Astrocyte (in vitro differentiated cells and primary cell): ENCODE measurements around the gene INHBE. TPM values are rescaled to one million over a fixed set of nuclear protein-coding genes. Genes with fewer than 3 reads are reported as not detected.

Experiments
- DNase-seq: peaks from one replicate; pipeline ENCODE4 v3.0.0-alpha.2; 2010; ENCODE audit warnings: low read depth
- FAIRE-seq: peaks from 2 replicates; lab custom pipeline; 2011; peaks lifted over from hg19 to GRCh38; lab: Jason Lieb, UNC
- H2AFZ ChIP-seq: 2 replicates; pipeline ENCODE4 v1.6.0; 2012; ENCODE audit warnings: low read depth, low read length, inconsistent platforms
- H3K27ac ChIP-seq: 2 replicates; pipeline ENCODE4 v1.5.1; 2011; ENCODE audit warnings: low read depth, low read length, inconsistent platforms
- H3K27me3 ChIP-seq: 2 replicates; pipeline ENCODE4 v1.6.0; 2011; ENCODE audit warnings: low read length, inconsistent platforms; ENCODE audit not compliant: insufficient read depth
- H3K36me3 ChIP-seq: 2 replicates; pipeline ENCODE4 v1.5.1; 2011; ENCODE audit warnings: low read length, inconsistent platforms; ENCODE audit not compliant: insufficient read depth
- H3K4me1 ChIP-seq: 2 replicates; pipeline ENCODE4 v1.5.1; 2011; ENCODE audit warnings: low read length, inconsistent platforms; ENCODE audit not compliant: insufficient read depth
- H3K4me2 ChIP-seq: 2 replicates; pipeline ENCODE4 v1.6.0; 2012; ENCODE audit warnings: low read length, inconsistent platforms
- H3K4me3 ChIP-seq: 2 replicates; pipeline ENCODE4 v1.5.1; 2011; ENCODE audit warnings: low read depth, mild to moderate bottlenecking, low read length, inconsistent platforms; ENCODE audit not compliant: insufficient read depth
- H3K79me2 ChIP-seq: 2 replicates; pipeline ENCODE4 v1.6.0; 2012; ENCODE audit warnings: mild to moderate bottlenecking, low read length, inconsistent platforms; ENCODE audit not compliant: insufficient read depth
- H3K9ac ChIP-seq: 2 replicates; pipeline ENCODE4 v1.6.0; 2012; ENCODE audit warnings: mild to moderate bottlenecking, low read length, inconsistent platforms
- H3K9me3 ChIP-seq: 2 replicates; pipeline ENCODE4 v1.5.1; 2012; ENCODE audit warnings: low read depth, mild to moderate bottlenecking, low read length, inconsistent platforms; ENCODE audit not compliant: insufficient read depth
- H4K20me1 ChIP-seq: 2 replicates; pipeline ENCODE4 v1.6.0; 2012; ENCODE audit warnings: low read length, inconsistent platforms; ENCODE audit not compliant: insufficient read depth
- H3K27ac Mint-ChIP-seq: one replicate; pipeline ENCODE4 v1.8.0; 2021; ENCODE audit warnings: mild to moderate bottlenecking, mixed read lengths; ENCODE audit not compliant: unreplicated experiment
- H3K27me3 Mint-ChIP-seq: one replicate; pipeline ENCODE4 v1.8.0; 2021; ENCODE audit warnings: low read depth, mixed read lengths; ENCODE audit not compliant: unreplicated experiment
- H3K36me3 Mint-ChIP-seq: one replicate; pipeline ENCODE4 v1.8.0; 2021; ENCODE audit warnings: low read depth, mixed read lengths; ENCODE audit not compliant: unreplicated experiment
- H3K4me1 Mint-ChIP-seq: one replicate; pipeline ENCODE4 v1.8.0; 2021; ENCODE audit warnings: low read depth, mixed read lengths; ENCODE audit not compliant: unreplicated experiment
- H3K4me3 Mint-ChIP-seq: one replicate; pipeline ENCODE4 v1.8.0; 2021; ENCODE audit warnings: mild to moderate bottlenecking, moderate library complexity, mixed read lengths; ENCODE audit not compliant: unreplicated experiment
- H3K9me3 Mint-ChIP-seq: one replicate; pipeline ENCODE4 v1.8.0; 2021; ENCODE audit warnings: mild to moderate bottlenecking, mixed read lengths; ENCODE audit not compliant: unreplicated experiment
- CTCF ChIP-seq: IDR thresholded peaks from 2 replicates; pipeline ENCODE4 v1.5.1; 2011; ENCODE audit warnings: low read depth, mild to moderate bottlenecking, inconsistent platforms, low read length, moderate library complexity; ENCODE audit not compliant: insufficient read depth
- EZH2 ChIP-seq: IDR thresholded peaks from 2 replicates; pipeline ENCODE4 v1.6.1; 2012; ENCODE audit warnings: mild to moderate bottlenecking, low read length, inconsistent platforms; ENCODE audit not compliant: insufficient read depth
- total RNA-seq: library from RNA; stranded (reverse); gene quantifications from 2 replicates; pipeline ENCODE4 v1.2.1, GENCODE V29; 2021

INHBE gene
- total RNA-seq, 1 donor from 2014 or later, result 24.6 TPM

GRCh38 chr12:57474430-57474829 is 19.3 kb downstream of the INHBE start:
- Histone ChIP-seq H3K4me1 (peaks cover 9% of the 10 kb centered on the region), H3K79me2 (no peaks in the 10 kb centered on the region), H3K36me3 (no peaks in the 10 kb centered on the region), H2AFZ (no peak overlapping the region), H3K27me3 (peaks cover 46% of the 10 kb centered on the region), H3K4me2 (no peak overlapping the region), H4K20me1 (no peaks in the 10 kb centered on the region), H3K9ac (no peak overlapping the region), H3K9me3 (no peaks in the 10 kb centered on the region), H3K4me3 (no peak overlapping the region), H3K27ac (no peak overlapping the region)
- TF ChIP-seq EZH2 (no peak), CTCF (no peak)
- Mint-ChIP-seq H3K9me3 (peaks cover 16% of the 10 kb centered on the region), H3K36me3 (peaks cover 6% of the 10 kb centered on the region), H3K27me3 (peaks cover 67% of the 10 kb centered on the region), H3K4me3 (peak overlapping the region; percentile 30), H3K27ac (no peak overlapping the region), H3K4me1 (peaks cover 15% of the 10 kb centered on the region)
- FAIRE-seq, result no peak
- DNase-seq, result no peak

DNA sequence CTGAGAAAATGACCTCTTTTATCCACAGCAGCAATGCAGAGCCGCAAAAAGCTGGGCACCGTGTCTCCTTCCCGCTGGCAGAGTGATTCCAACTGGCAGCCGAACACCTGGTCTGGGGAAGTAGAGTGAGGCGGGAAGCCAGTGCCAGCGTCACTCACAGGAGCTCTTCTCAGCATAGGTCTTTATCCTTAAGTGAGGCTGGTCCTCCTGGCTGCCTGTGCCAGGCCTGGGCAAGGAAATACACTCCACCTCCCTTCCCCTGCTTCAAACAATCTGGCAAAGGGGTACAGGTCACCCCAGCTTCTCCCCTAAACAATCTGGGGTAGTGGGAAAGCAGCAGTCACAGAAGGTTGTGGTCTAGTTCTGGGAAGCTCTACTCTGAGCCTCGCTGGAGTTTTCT is 19.8 kb downstream of the INHBE start:
- no peaks in the 10 kb centered on the region for H4K20me1 ChIP-seq
- no peaks in the 10 kb centered on the region for H3K79me2 ChIP-seq
- peaks cover 6% of the 10 kb centered on the region for H3K36me3 Mint-ChIP-seq
- peaks cover 65% of the 10 kb centered on the region for H3K27me3 Mint-ChIP-seq
- no peak for FAIRE-seq
- peaks cover 18% of the 10 kb centered on the region for H3K4me1 Mint-ChIP-seq
- H3K4me2 ChIP-seq, result peak overlapping the region; percentile 81
- H3K4me3 Mint-ChIP-seq, result peak overlapping the region; percentile 54
- peaks cover 46% of the 10 kb centered on the region for H3K27me3 ChIP-seq
- H2AFZ ChIP-seq, result no peak overlapping the region
- no peak overlapping the region for H3K4me3 ChIP-seq
- no peak overlapping the region for H3K27ac ChIP-seq
- no peak for TF ChIP-seq CTCF
- no peak for TF ChIP-seq EZH2
- H3K36me3 ChIP-seq, result no peaks in the 10 kb centered on the region
- DNase-seq, result no peak
- no peaks in the 10 kb centered on the region for H3K9me3 ChIP-seq
- peaks cover 16% of the 10 kb centered on the region for H3K9me3 Mint-ChIP-seq
- H3K27ac Mint-ChIP-seq, result no peak overlapping the region
- peaks cover 9% of the 10 kb centered on the region for H3K4me1 ChIP-seq
- no peak overlapping the region for H3K9ac ChIP-seq

- H3K9me3 ChIP-seq, result no peaks in the 10 kb centered on the region
- H3K9me3 Mint-ChIP-seq, result peaks cover 16% of the 10 kb centered on the region
- H3K27me3 ChIP-seq, result peaks cover 47% of the 10 kb centered on the region
- H3K4me3 ChIP-seq, result peak overlapping the region; percentile 28
- peak overlapping the region; percentile 81 for H3K4me2 ChIP-seq
- DNase-seq (no peak), FAIRE-seq (no peak)
- no peak overlapping the region for H3K9ac ChIP-seq
- peaks cover 6% of the 10 kb centered on the region for H3K36me3 Mint-ChIP-seq
- TF ChIP-seq EZH2 (peak; percentile 93), CTCF (no peak)
- H3K4me3 Mint-ChIP-seq, result peak overlapping the region; percentile 60
- peak overlapping the region; percentile 66 for H2AFZ ChIP-seq
- H3K4me1 Mint-ChIP-seq, result peaks cover 18% of the 10 kb centered on the region
- H3K27ac ChIP-seq, result no peak overlapping the region
- H3K4me1 ChIP-seq, result peaks cover 9% of the 10 kb centered on the region
- no peaks in the 10 kb centered on the region for H3K79me2 ChIP-seq
- peaks cover 63% of the 10 kb centered on the region for H3K27me3 Mint-ChIP-seq
- H4K20me1 ChIP-seq, result no peaks in the 10 kb centered on the region
- H3K36me3 ChIP-seq, result no peaks in the 10 kb centered on the region
- H3K27ac Mint-ChIP-seq, result no peak overlapping the region
Observed at GRCh38 chr12:57475271-57476161, 20.4 kb downstream of the INHBE start.
